Activated CD4-positive, alpha-beta T cell treated with anti-CD3 and anti-CD28 coated beads for 36 hours (primary cell): ENCODE results near the gene TENT5A. TPM values are rescaled to one million over a fixed set of nuclear protein-coding genes. Genes with fewer than 3 reads are reported as not detected.

Experiments
- ATAC-seq: fragments of 200-7000 bp; cut with Tn5 transposase; one replicate; pipeline ENCODE4 v1.10.0; 2021; ENCODE audit warnings: mild to moderate bottlenecking, moderate library complexity
- CTCF ChIA-PET: fragments of 350-600 bp; sonication (Branson Sonifier 250); formaldehyde crosslinking; loops from one replicate; lab custom pipeline; 2021; ENCODE audit warnings: antibody characterized with exemption; lab: Charles Lee
- POLR2A ChIA-PET: fragments of 350-600 bp; sonication (Branson Sonifier 250); formaldehyde crosslinking; loops from one replicate; lab custom pipeline; 2021; ENCODE audit warnings: antibody characterized with exemption, inconsistent platforms; lab: Charles Lee
- DNase-seq: peaks from one replicate; pipeline ENCODE4 v3.0.0-alpha.2; 2020
- H3K27ac Mint-ChIP-seq: one replicate; pipeline ENCODE4 v1.8.0; 2021; ENCODE audit warnings: mixed read lengths
- H3K27me3 Mint-ChIP-seq: one replicate; pipeline ENCODE4 v1.8.0; 2021; ENCODE audit warnings: mixed read lengths
- H3K36me3 Mint-ChIP-seq: one replicate; pipeline ENCODE4 v1.8.0; 2021; ENCODE audit warnings: low read depth, mixed read lengths
- H3K4me1 Mint-ChIP-seq: one replicate; pipeline ENCODE4 v1.8.0; 2021; ENCODE audit warnings: mixed read lengths
- H3K4me3 Mint-ChIP-seq: one replicate; pipeline ENCODE4 v1.8.0; 2021; ENCODE audit warnings: mild to moderate bottlenecking, moderate library complexity, mixed read lengths
- H3K9me3 Mint-ChIP-seq: one replicate; pipeline ENCODE4 v1.8.0; 2021; ENCODE audit warnings: low read depth, mixed read lengths
- intact Hi-C, 2 experiments: fragments of 100-400 bp; cut with DNase I in 1 of 2; cut with micrococcal nuclease in 1 of 2; formaldehyde crosslinking; loops; one replicate each; pipeline versions ENCODE4 v1.14.2 to v1.15.1; 2022 to 2024; cut with DNase I, micrococcal nuclease
- total RNA-seq, 2 experiments: library from RNA; stranded (reverse); gene quantifications; one replicate each; pipeline ENCODE4 v1.2.3, GENCODE V29; 2021

Gene TENT5A
- total RNA-seq, 2 experiments from 2014 or later: 0.43 to 0.51 TPM

DNA sequence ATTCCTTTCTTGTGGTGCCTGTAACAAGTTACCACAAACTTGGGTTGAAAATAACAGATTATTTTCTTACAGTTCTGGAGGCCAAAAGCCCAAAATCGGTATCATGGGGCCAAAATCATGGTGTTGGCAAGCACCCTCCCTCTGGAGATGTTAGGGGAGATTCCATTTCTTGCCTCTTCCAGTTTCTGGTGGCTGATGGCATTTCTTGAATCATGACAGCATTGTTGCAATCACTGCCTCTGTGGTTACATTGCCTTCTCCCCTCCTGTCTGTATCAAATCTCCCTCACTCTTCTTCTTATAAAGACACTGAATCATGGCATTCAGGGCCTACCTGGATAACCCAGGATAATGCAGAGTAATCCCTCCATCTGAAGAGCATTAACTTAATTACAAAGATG lies 17.9 kb upstream of the TENT5A start:
- peaks cover 10% of the 10 kb centered on the region for H3K27me3 Mint-ChIP-seq
- H3K9me3 Mint-ChIP-seq: no peaks in the 10 kb centered on the region
- H3K4me1 Mint-ChIP-seq: peaks cover 3% of the 10 kb centered on the region
- CTCF ChIA-PET: no interaction called here
- POLR2A ChIA-PET: no interaction called here
- ATAC-seq (no peak), DNase-seq (no peak)
- no peak overlapping the region for H3K27ac Mint-ChIP-seq
- no peak overlapping the region for H3K4me3 Mint-ChIP-seq
- intact Hi-C loops: no loop called here
- no peaks in the 10 kb centered on the region for H3K36me3 Mint-ChIP-seq

DNA sequence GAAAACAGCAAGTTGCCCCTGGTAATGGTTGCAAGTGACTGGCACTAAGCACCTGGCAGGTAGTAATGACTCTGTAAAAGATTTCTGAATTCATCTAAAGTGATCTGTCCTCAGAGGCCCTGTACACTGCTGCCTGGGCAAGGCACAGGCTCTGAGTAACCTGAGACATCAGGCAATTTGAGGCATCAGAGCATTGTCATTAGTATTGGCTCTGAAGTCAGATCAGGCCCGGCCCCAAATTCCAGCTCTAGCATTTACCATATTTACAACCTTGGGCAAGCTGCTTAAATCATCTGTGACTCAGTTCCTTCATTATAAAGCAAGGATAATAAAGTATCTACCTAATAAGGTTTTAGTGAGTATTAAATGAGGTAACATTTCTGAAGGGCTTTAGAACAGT lies 17.3 kb upstream of the TENT5A start:
- H3K36me3 Mint-ChIP-seq: no peaks in the 10 kb centered on the region
- no peak overlapping the region for H3K27ac Mint-ChIP-seq
- DNase-seq (no peak), ATAC-seq (no peak)
- peaks cover 13% of the 10 kb centered on the region for H3K27me3 Mint-ChIP-seq
- H3K4me1 Mint-ChIP-seq: peaks cover 3% of the 10 kb centered on the region
- intact Hi-C loops: no loop called here
- POLR2A ChIA-PET: no interaction called here
- CTCF ChIA-PET: no interaction called here
- H3K4me3 Mint-ChIP-seq: no peak overlapping the region
- no peaks in the 10 kb centered on the region for H3K9me3 Mint-ChIP-seq

DNA sequence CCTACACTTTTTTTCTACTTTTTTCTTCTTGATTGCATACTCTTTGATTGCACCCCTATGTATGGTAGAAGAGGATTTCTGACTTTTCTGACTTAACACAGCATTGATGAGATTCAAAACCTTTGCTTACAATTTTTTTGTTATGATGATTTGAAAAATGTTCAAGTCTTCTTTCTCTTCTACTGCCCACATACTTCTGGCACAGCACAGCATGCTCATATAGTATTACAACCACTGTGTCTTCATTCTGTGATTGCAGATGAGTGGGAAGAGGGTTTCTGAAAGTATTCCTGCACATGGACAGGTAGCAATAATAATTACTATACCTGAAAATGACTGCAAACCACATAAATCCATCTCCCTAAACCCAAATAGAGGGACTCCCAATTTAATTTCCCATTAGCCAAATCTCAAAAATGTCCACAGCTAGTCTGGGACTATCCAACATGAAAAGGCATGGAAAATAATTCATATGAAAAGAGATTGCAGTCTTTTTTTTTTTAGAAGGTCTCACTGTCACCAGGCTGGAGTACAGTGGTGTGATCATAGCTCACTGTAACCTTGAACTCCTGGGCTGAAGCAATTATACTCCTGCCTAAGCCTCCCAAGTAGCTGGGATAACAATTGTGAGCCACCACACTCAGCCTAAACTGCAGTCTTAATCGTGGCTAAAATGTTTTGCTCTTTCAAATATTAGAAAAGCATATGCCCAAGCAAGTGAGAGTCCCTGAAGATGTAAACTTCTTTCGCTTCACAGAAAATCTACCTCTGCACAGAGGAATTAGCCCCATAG lies 15.9 kb upstream of the TENT5A start:
- intact Hi-C loops: no loop called here

DNA sequence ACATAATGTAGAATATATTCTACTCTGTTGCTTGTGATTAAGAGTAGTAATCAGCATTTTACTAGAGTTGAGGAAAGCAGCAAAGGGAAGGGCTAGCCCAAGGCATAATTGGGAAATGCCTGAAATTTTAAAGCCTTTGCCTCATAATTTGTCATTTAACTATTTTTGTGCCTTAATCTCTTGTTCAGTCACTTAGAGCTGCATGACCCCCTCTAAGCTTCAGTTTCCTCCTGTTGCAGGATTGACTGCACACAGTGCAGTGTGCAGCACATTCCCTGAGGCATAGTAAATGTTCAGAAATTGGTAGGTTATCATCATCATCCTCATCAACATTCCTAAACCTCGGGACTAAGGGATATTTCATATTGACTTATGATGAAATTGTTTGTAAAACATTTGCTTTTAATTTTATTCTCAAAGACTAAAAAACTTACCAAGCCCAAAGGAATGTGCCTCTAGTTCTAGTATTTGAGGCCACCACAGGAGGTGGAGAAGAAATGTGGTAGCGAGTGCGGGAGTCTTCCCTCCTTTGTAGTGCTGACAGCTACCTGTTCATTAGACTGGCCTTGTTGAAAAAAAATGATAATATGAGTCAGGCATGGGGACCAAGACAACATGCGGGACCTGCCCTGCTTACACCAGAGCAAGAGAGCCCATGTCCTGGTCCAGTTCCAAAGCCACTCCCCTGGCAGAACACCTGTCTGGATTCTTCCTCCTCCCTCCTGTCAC lies 14.8 kb upstream of the TENT5A start:
- CTCF ChIA-PET: interaction anchor here (0.6 kb wide), 1 partner anchor 18 kb away, joined by 3 read pairs; no protein-coding TSS in a partner anchor
- Mint-ChIP-seq H3K9me3 (no peaks in the 10 kb centered on the region), H3K4me1 (no peaks in the 10 kb centered on the region), H3K27me3 (peaks cover 14% of the 10 kb centered on the region), H3K36me3 (no peaks in the 10 kb centered on the region), H3K27ac (no peak overlapping the region), H3K4me3 (no peak overlapping the region)
- intact Hi-C loops: no loop called here
- ATAC-seq: no peak
- POLR2A ChIA-PET: no interaction called here
- DNase-seq: no peak

More for the DNA sequence above, 15.9 kb upstream of the TENT5A start:
- POLR2A ChIA-PET: no interaction called here
- Mint-ChIP-seq H3K9me3 (no peaks in the 10 kb centered on the region), H3K4me1 (peaks cover 3% of the 10 kb centered on the region), H3K4me3 (no peak overlapping the region), H3K27me3 (peaks cover 14% of the 10 kb centered on the region), H3K27ac (no peak overlapping the region), H3K36me3 (no peaks in the 10 kb centered on the region)
- DNase-seq (no peak), ATAC-seq (no peak)
- CTCF ChIA-PET: interaction anchor here (0.7 kb wide), 1 partner anchor 9 kb away, joined by 3 read pairs; no protein-coding TSS in a partner anchor

DNA sequence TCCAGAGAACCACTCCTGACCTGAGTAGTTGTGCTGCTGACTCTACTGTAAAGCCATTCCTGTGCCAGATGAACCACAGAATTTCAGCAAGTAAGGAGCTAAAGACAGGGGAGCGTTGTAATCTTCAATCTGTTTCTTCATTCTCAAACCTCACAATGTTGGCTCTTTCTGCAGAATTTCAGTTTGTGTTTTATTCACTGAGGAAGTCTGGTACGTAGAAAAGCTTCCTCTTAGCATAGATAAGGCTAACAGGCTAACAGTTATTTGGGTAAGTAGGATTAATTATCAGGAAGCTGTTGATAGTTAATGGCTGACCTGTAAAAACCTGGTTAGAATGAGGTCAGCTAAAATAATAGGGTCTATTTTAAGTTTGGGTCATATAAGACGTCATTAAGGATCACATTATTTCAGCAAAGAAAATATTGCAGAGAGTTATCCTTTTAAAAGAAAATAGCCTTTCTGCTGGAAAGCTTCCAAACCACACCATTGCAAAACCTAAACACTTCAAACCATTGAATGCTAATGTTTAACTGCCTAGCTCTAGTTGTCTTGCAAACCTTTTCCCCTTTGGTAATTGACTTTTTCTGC lies 14.1 kb upstream of the TENT5A start:
- Mint-ChIP-seq H3K36me3 (no peaks in the 10 kb centered on the region), H3K4me3 (no peak overlapping the region), H3K27ac (no peak overlapping the region), H3K27me3 (peaks cover 16% of the 10 kb centered on the region), H3K4me1 (no peaks in the 10 kb centered on the region), H3K9me3 (no peaks in the 10 kb centered on the region)
- ChIA-PET CTCF (interaction anchor here (0.6 to 1.2 kb wide), 3 partner anchors 10 to 19 kb away, joined by 3 to 5 read pairs (median 3); partner anchors contain the start of gene TENT5A), POLR2A (no interaction called here)
- ATAC-seq (no peak), DNase-seq (no peak)
- intact Hi-C loops: no loop called here

DNA sequence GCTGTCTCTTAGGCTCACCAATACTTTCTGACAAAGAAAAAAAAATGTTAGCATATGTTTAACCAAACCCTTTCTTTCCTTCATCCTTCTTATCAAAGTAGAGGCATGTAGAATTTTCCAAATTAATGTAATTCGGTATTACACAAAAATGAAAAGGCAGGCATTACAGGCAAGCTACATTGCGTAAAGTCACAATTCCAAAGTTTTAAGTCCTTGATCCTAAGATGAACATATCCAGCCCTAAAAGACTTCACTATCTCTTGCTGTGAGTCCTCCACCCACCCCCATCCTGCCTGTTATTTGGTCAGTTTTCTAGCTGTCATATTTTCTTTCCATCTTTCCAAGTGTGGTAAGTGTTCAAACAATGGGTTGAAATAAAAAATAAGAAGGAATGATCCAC lies 12.1 kb upstream of the TENT5A start:
- intact Hi-C loops: no loop called here

DNA sequence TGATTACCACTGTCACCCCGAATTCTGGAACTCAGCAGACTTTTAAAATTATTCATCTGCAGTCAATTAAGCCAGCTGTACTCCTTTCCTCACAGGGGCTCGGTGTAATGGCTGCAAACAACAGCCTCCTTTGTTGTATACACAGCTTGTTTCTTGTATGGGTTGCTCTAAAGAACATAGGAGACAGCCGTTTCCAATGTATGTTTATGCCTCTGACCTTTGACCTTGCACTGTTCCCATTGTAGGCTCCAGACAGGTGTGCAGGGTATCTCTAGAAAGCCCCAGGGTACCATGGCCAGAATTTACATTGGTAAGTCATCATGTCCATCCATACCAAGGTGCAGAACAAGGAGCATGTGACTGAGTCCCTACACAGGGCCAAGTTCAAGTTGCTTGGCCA lies 11.5 kb upstream of the TENT5A start:
- H3K27me3 Mint-ChIP-seq: peaks cover 9% of the 10 kb centered on the region

More for the DNA sequence above, 12.1 kb upstream of the TENT5A start:
- Mint-ChIP-seq H3K9me3 (no peaks in the 10 kb centered on the region), H3K36me3 (no peaks in the 10 kb centered on the region), H3K4me1 (no peaks in the 10 kb centered on the region), H3K4me3 (no peak overlapping the region), H3K27ac (no peak overlapping the region), H3K27me3 (peaks cover 9% of the 10 kb centered on the region)
- DNase-seq (no peak), ATAC-seq (no peak)
- ChIA-PET CTCF (no interaction called here), POLR2A (no interaction called here)

DNA sequence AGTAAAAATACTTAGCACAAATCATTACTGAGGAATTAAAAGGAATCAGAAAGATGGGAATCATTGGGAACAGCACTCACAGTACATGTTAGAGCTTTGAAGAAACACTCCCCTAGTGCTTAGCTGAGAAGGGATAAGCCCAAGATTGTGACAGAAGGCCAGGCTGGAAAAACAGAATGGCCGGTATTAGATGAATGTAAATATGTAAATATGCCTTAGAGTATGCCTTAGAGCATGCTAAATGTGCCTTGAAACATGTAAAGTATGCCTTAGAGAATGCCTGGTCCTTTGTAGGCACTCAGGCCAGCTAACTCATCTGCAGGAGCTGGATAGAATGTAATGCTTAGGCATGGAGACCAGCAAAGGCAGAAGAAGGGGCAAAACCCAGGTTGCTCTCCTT lies 10.6 kb upstream of the TENT5A start:
- CTCF ChIA-PET: no interaction called here
- POLR2A ChIA-PET: no interaction called here
- Mint-ChIP-seq H3K36me3 (no peaks in the 10 kb centered on the region), H3K27ac (no peak overlapping the region), H3K4me1 (no peaks in the 10 kb centered on the region), H3K9me3 (no peaks in the 10 kb centered on the region), H3K4me3 (no peak overlapping the region), H3K27me3 (peaks cover 9% of the 10 kb centered on the region)
- no peak for DNase-seq
- intact Hi-C loops: no loop called here
- no peak for ATAC-seq

More for the DNA sequence above, 11.5 kb upstream of the TENT5A start:
- DNase-seq (no peak), ATAC-seq (no peak)
- Mint-ChIP-seq H3K27ac (no peak overlapping the region), H3K36me3 (no peaks in the 10 kb centered on the region), H3K9me3 (no peaks in the 10 kb centered on the region), H3K4me1 (no peaks in the 10 kb centered on the region), H3K4me3 (no peak overlapping the region)
- ChIA-PET POLR2A (no interaction called here), CTCF (no interaction called here)
- intact Hi-C loops: no loop called here

DNA sequence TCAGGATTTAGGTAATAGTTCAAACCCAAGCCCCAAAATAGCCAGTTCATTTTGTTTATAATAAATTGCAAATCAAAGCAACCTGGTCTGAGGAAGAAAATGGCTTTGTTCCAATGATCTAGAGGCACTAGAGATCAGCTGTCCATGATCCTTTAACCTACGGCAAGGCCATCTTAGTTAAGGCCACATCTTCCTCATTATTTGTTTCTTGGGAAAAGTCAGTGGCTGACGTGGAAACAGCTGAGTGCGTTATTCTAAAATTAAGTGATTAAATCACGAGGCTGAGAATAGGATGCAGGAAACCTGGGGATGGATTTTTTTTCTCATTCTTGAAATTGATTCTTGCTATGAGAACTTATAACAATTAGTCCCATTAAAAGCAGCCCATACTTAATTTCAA lies 10.1 kb upstream of the TENT5A start:
- DNase-seq: no peak
- CTCF ChIA-PET: no interaction called here
- no peak overlapping the region for H3K4me3 Mint-ChIP-seq
- no peaks in the 10 kb centered on the region for H3K36me3 Mint-ChIP-seq
- no peaks in the 10 kb centered on the region for H3K9me3 Mint-ChIP-seq
- ATAC-seq: no peak
- intact Hi-C loops: no loop called here
- H3K27me3 Mint-ChIP-seq: peaks cover 9% of the 10 kb centered on the region
- POLR2A ChIA-PET: no interaction called here
- no peak overlapping the region for H3K27ac Mint-ChIP-seq
- no peaks in the 10 kb centered on the region for H3K4me1 Mint-ChIP-seq

DNA sequence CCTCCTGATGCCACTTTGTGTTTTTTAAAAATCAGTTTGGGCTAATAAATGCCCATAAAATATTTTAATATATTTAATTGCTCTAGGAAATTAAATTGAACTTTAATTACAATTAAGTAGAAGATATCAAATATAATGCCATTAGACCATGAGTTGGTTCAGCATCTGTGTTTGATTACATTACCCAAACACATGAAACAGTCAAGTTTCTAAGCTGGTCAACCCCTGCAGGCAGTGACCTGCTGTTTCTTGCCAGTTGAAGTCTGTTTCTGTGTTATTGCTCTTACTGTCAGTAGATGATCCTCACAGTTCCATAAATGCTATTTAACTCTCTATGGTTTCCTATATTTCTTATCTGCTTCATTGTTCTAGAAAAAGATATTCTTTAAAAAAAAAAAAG lies 9.7 kb upstream of the TENT5A start:
- H3K36me3 Mint-ChIP-seq: no peaks in the 10 kb centered on the region
- H3K27ac Mint-ChIP-seq: no peak overlapping the region
- H3K4me1 Mint-ChIP-seq: no peaks in the 10 kb centered on the region
- no peak for DNase-seq
- no peak overlapping the region for H3K4me3 Mint-ChIP-seq
- intact Hi-C loops: no loop called here
- H3K27me3 Mint-ChIP-seq: peaks cover 9% of the 10 kb centered on the region
- POLR2A ChIA-PET: no interaction called here
- ATAC-seq: no peak
- H3K9me3 Mint-ChIP-seq: no peaks in the 10 kb centered on the region
- CTCF ChIA-PET: no interaction called here

DNA sequence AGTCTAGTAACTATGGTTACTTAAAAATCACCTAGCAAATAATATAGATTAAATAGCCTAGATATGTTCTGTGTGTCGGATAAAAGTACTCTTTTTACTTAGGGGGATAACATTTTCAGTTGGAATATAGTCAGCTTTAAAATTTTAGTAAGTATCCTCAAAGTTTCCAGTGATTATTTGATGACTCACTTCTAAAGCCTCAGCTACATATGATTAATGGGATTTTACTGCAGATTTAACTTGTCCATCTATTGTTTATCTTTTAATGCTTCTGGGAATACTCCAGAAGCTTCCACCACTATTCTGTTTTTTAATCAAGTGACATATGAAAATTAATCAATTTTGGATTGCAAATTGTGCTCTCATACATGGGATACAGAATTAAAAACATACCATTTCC lies 8.7 kb upstream of the TENT5A start:
- DNase-seq: no peak
- no peak overlapping the region for H3K27ac Mint-ChIP-seq
- peaks cover 6% of the 10 kb centered on the region for H3K27me3 Mint-ChIP-seq
- intact Hi-C loops: no loop called here
- no peaks in the 10 kb centered on the region for H3K9me3 Mint-ChIP-seq
- ATAC-seq: no peak
- H3K4me1 Mint-ChIP-seq: no peaks in the 10 kb centered on the region
- H3K4me3 Mint-ChIP-seq: no peak overlapping the region
- no peaks in the 10 kb centered on the region for H3K36me3 Mint-ChIP-seq
- ChIA-PET CTCF (no interaction called here), POLR2A (no interaction called here)
